ENCODE results near the gene PLA2G2F.

Gene PLA2G2F

DNA sequence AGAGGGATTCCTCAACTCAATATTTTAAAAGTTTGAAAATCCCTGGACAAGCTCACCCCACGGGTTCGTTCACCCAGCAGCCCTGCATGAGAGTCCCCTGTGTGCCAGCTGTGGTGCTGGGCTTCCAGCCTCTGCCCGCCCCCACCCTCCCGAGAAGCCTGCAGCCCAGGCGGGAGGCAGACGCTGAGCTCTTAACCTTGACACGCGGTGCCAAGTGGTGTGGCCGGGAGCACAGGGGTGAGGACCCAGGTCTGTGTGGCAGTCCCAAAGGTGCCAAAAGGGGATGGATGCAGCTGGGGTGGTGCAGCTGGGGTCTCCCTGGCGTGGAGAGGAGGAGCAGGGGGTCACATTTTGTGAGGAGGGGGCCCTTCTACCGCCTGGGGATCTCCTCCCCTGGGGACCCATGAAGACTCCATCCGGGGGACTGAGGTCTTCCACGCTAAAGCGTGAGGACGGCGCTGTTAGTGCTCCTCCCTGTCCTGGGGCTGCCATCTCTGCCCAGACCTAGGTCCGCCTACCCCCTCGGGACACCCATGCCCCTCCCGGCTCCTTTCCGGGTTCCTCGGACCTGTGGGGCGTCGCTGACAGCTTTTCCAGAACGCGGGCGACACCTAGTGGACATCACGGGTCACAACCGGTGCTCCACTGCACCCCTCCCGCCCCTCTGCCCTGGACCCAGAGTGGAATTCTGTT is 12.9 kb downstream of the PLA2G2F start (continued):
- TF ChIP-seq, protein P1, sequence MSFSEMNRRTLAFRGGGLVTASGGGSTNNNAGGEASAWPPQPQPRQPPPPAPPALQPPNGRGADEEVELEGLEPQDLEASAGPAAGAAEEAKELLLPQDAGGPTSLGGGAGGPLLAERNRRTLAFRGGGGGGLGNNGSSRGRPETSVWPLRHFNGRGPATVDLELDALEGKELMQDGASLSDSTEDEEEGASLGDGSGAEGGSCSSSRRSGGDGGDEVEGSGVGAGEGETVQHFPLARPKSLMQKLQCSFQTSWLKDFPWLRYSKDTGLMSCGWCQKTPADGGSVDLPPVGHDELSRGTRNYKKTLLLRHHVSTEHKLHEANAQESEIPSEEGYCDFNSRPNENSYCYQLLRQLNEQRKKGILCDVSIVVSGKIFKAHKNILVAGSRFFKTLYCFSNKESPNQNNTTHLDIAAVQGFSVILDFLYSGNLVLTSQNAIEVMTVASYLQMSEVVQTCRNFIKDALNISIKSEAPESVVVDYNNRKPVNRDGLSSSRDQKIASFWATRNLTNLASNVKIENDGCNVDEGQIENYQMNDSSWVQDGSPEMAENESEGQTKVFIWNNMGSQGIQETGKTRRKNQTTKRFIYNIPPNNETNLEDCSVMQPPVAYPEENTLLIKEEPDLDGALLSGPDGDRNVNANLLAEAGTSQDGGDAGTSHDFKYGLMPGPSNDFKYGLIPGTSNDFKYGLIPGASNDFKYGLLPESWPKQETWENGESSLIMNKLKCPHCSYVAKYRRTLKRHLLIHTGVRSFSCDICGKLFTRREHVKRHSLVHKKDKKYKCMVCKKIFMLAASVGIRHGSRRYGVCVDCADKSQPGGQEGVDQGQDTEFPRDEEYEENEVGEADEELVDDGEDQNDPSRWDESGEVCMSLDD (tag by site-specific recombination; IDR thresholded peaks at IDR 0.05): peak; percentile 82
- TF ChIP-seq GLIS1 (tag by site-specific recombination; IDR thresholded peaks at IDR 0.05) (peak; percentile 71), ZIC2 (tag by site-specific recombination; IDR thresholded peaks at IDR 0.05) (0 out of 2 replicates have a peak, but pooled peaks have one; percentile 9), ZFP41 (tag by site-specific recombination; IDR thresholded peaks at IDR 0.05; ENCODE audit: borderline replicate concordance) (no peak), ZNF423 (tag by site-specific recombination; IDR thresholded peaks at IDR 0.05) (0 out of 2 replicates have a peak, but pooled peaks have one; percentile 33), ZNF335 (tag by site-specific recombination; conservative IDR thresholded peaks at IDR 0.05) (peak; percentile 61), ZNF660 (tag by site-specific recombination; IDR thresholded peaks at IDR 0.05) (peak; percentile 71), ZNF561 (tag by site-specific recombination; IDR thresholded peaks at IDR 0.05; ENCODE audit: borderline replicate concordance) (0 out of 2 replicates have a peak, but pooled peaks have one; percentile 35), SCRT1 (tag by site-specific recombination; IDR thresholded peaks at IDR 0.05; ENCODE audit: borderline replicate concordance) (peak; percentile 98), ZNF341 (tag by site-specific recombination; IDR thresholded peaks at IDR 0.05; ENCODE audit: low read depth) (peak; percentile 75), ZNF777 (tag by site-specific recombination; IDR thresholded peaks at IDR 0.05; ENCODE audit: borderline replicate concordance) (no peak), ZNF391 (tag by site-specific recombination; IDR thresholded peaks at IDR 0.05; ENCODE audit: borderline replicate concordance, low read depth) (peak; percentile 58; the same call in 1 of the 2 replicates), ZNF629 (tag by site-specific recombination; IDR thresholded peaks at IDR 0.05) (0 out of 2 replicates have a peak, but pooled peaks have one; percentile 11), ZNF600 (tag by site-specific recombination; IDR thresholded peaks at IDR 0.05) (no peak), HOXD13 (CRISPR knock-in tag; IDR thresholded peaks at IDR 0.05; ENCODE audit: borderline replicate concordance) (no peak), ZBTB48 (tag by site-specific recombination; IDR thresholded peaks at IDR 0.05) (peak; percentile 14; the same call in 1 of the 2 replicates), GLIS2 (tag by site-specific recombination; IDR thresholded peaks at IDR 0.05) (peak; percentile 91), SCRT2 (tag by site-specific recombination; IDR thresholded peaks at IDR 0.05) (peak; percentile 99), SP3 (tag by site-specific recombination; IDR thresholded peaks at IDR 0.05) (peak; percentile 64), ZNF16 (tag by site-specific recombination; IDR thresholded peaks at IDR 0.05; ENCODE audit: low read depth) (no peak), ZNF654 (tag by site-specific recombination; IDR thresholded peaks at IDR 0.05; ENCODE audit: low read depth) (peak; percentile 87), SP7 (tag by site-specific recombination; IDR thresholded peaks at IDR 0.05) (peak; percentile 40), KLF1 (tag by site-specific recombination; IDR thresholded peaks at IDR 0.05) (peak; percentile 62)
- TF ChIP-seq, protein P2, sequence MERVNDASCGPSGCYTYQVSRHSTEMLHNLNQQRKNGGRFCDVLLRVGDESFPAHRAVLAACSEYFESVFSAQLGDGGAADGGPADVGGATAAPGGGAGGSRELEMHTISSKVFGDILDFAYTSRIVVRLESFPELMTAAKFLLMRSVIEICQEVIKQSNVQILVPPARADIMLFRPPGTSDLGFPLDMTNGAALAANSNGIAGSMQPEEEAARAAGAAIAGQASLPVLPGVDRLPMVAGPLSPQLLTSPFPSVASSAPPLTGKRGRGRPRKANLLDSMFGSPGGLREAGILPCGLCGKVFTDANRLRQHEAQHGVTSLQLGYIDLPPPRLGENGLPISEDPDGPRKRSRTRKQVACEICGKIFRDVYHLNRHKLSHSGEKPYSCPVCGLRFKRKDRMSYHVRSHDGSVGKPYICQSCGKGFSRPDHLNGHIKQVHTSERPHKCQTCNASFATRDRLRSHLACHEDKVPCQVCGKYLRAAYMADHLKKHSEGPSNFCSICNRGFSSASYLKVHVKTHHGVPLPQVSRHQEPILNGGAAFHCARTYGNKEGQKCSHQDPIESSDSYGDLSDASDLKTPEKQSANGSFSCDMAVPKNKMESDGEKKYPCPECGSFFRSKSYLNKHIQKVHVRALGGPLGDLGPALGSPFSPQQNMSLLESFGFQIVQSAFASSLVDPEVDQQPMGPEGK (tag by site-specific recombination; IDR thresholded peaks at IDR 0.05): peak; percentile 90
- TF ChIP-seq, protein P3, sequence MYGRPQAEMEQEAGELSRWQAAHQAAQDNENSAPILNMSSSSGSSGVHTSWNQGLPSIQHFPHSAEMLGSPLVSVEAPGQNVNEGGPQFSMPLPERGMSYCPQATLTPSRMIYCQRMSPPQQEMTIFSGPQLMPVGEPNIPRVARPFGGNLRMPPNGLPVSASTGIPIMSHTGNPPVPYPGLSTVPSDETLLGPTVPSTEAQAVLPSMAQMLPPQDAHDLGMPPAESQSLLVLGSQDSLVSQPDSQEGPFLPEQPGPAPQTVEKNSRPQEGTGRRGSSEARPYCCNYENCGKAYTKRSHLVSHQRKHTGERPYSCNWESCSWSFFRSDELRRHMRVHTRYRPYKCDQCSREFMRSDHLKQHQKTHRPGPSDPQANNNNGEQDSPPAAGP (tag by site-specific recombination; IDR thresholded peaks at IDR 0.05): 0 out of 2 replicates have a peak, but pooled peaks have one; percentile 48
- TF ChIP-seq, protein P4, sequence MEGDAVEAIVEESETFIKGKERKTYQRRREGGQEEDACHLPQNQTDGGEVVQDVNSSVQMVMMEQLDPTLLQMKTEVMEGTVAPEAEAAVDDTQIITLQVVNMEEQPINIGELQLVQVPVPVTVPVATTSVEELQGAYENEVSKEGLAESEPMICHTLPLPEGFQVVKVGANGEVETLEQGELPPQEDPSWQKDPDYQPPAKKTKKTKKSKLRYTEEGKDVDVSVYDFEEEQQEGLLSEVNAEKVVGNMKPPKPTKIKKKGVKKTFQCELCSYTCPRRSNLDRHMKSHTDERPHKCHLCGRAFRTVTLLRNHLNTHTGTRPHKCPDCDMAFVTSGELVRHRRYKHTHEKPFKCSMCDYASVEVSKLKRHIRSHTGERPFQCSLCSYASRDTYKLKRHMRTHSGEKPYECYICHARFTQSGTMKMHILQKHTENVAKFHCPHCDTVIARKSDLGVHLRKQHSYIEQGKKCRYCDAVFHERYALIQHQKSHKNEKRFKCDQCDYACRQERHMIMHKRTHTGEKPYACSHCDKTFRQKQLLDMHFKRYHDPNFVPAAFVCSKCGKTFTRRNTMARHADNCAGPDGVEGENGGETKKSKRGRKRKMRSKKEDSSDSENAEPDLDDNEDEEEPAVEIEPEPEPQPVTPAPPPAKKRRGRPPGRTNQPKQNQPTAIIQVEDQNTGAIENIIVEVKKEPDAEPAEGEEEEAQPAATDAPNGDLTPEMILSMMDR (tag by site-specific recombination; IDR thresholded peaks at IDR 0.05): peak; percentile 89
- TF ChIP-seq, protein P5, sequence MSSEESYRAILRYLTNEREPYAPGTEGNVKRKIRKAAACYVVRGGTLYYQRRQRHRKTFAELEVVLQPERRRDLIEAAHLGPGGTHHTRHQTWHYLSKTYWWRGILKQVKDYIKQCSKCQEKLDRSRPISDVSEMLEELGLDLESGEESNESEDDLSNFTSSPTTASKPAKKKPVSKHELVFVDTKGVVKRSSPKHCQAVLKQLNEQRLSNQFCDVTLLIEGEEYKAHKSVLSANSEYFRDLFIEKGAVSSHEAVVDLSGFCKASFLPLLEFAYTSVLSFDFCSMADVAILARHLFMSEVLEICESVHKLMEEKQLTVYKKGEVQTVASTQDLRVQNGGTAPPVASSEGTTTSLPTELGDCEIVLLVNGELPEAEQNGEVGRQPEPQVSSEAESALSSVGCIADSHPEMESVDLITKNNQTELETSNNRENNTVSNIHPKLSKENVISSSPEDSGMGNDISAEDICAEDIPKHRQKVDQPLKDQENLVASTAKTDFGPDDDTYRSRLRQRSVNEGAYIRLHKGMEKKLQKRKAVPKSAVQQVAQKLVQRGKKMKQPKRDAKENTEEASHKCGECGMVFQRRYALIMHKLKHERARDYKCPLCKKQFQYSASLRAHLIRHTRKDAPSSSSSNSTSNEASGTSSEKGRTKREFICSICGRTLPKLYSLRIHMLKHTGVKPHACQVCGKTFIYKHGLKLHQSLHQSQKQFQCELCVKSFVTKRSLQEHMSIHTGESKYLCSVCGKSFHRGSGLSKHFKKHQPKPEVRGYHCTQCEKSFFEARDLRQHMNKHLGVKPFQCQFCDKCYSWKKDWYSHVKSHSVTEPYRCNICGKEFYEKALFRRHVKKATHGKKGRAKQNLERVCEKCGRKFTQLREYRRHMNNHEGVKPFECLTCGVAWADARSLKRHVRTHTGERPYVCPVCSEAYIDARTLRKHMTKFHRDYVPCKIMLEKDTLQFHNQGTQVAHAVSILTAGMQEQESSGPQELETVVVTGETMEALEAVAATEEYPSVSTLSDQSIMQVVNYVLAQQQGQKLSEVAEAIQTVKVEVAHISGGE (tag by site-specific recombination; conservative IDR thresholded peaks at IDR 0.05; ENCODE audit: low read depth): peak; percentile 24; the same call in 1 of the 2 replicates

Data from HEK293 (cell line).